Small intestine (tissue), 7 donors: Measurements from ENCODE around the gene CHD1L. TPM values are rescaled to one million over a fixed set of nuclear protein-coding genes. Genes with fewer than 3 reads are reported as not detected.
A peak's percentile ranks its signal among the peaks of the same experiment; 100 is the strongest.

ENCODE experiments used
- DNase-seq, 2 donors: peaks; one replicate each; pipeline versions ENCODE4 v3.0.0 to v3.0.0-alpha.2; 2013
- FAIRE-seq: peaks from 2 replicates; lab custom pipeline; 2012; peaks lifted over from hg19 to GRCh38; lab: Jason Lieb, UNC
- H3K27ac ChIP-seq, 3 donors: one replicate each; pipeline ENCODE4 v1.5.1; 2013; ENCODE audit warnings: low read length in 2 of 3, mild to moderate bottlenecking in 2 of 3, control low read depth in 1 of 3, inconsistent platforms in 1 of 3, low read depth in 1 of 3, moderate library complexity in 1 of 3
- H3K27me3 ChIP-seq, 3 donors: one replicate each; pipeline ENCODE4 v1.6.1; 2013; ENCODE audit warnings: low read length in 3 of 3, inconsistent platforms in 1 of 3; ENCODE audit not compliant: control insufficient read depth in 3 of 3, insufficient read depth in 3 of 3
- H3K36me3 ChIP-seq, 3 donors: one replicate each; pipeline ENCODE4 v1.6.1; 2013; ENCODE audit warnings: low read length in 3 of 3, inconsistent platforms in 1 of 3, low read depth in 1 of 3, mild to moderate bottlenecking in 1 of 3, moderate library complexity in 1 of 3; ENCODE audit not compliant: control insufficient read depth in 3 of 3, insufficient read depth in 2 of 3
- H3K4me1 ChIP-seq, 3 donors: one replicate each; pipeline ENCODE4 v1.6.1; 2013; ENCODE audit warnings: low read length in 2 of 3, inconsistent platforms in 1 of 3, low read depth in 1 of 3, mild to moderate bottlenecking in 1 of 3, moderate library complexity in 1 of 3; ENCODE audit not compliant: control insufficient read depth in 3 of 3, insufficient read depth in 2 of 3
- H3K4me3 ChIP-seq, 3 donors: one replicate each; pipeline ENCODE4 v1.5.1; 2013; ENCODE audit warnings: low read length in 3 of 3, control low read depth in 1 of 3, inconsistent platforms in 1 of 3, low read depth in 1 of 3, mild to moderate bottlenecking in 1 of 3, moderate library complexity in 1 of 3
- H3K9me3 ChIP-seq, 2 donors: one replicate each; pipeline ENCODE4 v1.6.1; 2013; ENCODE audit warnings: low read depth in 1 of 2, low read length in 1 of 2; ENCODE audit not compliant: control insufficient read depth in 2 of 2, insufficient read depth in 1 of 2
- WGBS, 3 donors: extraction: QIAGEN DNeasy Blood & Tissue Kit; methylation state at CpG; one replicate each; pipeline ENCODE4 v1.1.7; 2013; 5-methylcytosine and 5-hydroxymethylcytosine counted together
- polyA plus RNA-seq, 4 donors: library from polyadenylated mRNA; stranded (reverse) in 3 of 4; unstranded in 1 of 4; fragments of 200-250 nt in 3 of 4; fragments of 120-200 nt in 1 of 4; gene quantifications; one replicate each; pipeline versions ENCODE4 v1.2.1 to v1.2.3, GENCODE V29; 2013
- donor health status: healthy with polysubstance abuse.
- donor health status: control.
- donor health status: control.
- donor health status: Bipolar disorder and iron deficiency.
- donor health status: healthy.

The CHD1L gene
- polyA plus RNA-seq, 4 donors = 20.6 to 71.3 (median 33.2) TPM

DNA sequence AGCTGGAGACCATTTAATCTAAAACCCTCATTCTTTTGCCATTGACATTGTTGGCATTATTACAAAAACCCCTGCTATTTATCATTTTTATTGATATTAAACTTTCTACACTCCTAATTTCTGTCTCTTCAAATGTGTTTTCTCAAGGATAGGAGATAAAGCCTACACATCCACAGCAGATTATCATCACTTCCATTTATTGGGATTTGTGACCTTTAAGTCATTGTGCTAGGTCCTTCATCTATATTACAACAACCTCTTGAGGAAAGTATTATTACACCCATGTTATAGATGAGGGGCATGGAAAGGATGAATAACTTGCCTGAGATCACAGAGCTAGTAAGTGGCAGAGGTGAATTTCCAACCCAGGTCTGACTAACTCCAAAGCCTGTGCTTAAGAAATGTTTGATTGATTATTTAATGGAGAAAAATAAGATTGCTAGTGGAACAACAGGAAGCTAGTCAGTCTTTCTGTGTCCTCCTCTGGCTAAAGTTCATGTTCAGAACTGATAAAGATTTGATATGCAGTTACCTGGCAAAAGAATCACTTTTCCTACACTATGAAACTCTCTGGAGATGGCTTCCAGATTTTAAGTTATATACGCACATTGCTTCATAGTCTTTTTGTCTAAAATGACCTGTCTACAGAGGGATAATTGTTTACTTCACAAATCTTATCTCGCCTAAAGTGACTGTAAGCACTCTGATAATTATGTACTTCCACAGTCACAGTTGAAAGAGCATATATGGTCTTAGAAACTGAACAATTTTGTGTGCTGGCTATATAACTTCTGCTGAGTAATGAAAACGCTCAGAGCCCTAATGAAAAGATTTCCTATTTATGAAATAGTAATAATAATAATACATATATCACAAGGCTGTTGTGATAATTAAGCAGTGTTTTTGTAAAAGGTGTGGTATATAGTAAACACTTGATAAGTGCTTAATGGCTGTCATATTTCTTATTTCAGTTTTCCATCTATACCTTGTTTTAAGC lies 32.4 kb upstream of the CHD1L start:
- H3K27ac ChIP-seq = peak overlapping the region in 2 of 3 donors; percentile 7 to 32
- peaks cover 0 to 10% (median 6%) of the 10 kb centered on the region in 3 donors for H3K36me3 ChIP-seq

DNA sequence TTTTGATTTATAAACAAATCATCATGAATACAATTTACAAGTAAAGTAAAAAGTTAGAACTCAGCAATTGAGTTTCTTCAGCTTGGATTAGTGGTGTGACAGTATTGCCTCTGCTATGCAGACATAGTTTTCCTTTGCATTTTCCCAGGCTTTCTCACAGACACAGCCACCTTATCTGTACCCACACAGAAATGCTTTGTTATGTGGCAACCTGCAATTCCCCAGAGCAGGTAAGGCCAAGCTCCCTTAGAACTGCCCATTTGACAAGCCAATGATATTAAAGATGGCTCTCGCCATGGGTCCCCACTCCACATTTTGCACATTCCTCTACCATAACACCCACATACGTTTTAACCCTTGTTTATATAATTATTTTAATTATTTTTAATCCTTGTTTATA lies 31.5 kb upstream of the CHD1L start:
- Histone ChIP-seq H3K27me3 (no peaks in the 10 kb centered on the region), H3K4me1 (peaks cover 5 to 25% (median 8%) of the 10 kb centered on the region in 3 donors), H3K36me3 (peaks cover 0 to 11% (median 6%) of the 10 kb centered on the region in 3 donors), H3K4me3 (no peak overlapping the region), H3K27ac (peak overlapping the region in 1 of 3 donors; percentile 48), H3K9me3 (no peaks in the 10 kb centered on the region)
- WGBS, 3 donors = 56 to 76% (median 68%) methylated on average over 2 of the region's 2 CpGs
- FAIRE-seq = no peak
- DNase-seq = peak in 1 of 2 donors; percentile 21

More for the DNA sequence above, 32.4 kb upstream of the CHD1L start:
- Histone ChIP-seq H3K4me1 (peaks cover 5 to 21% (median 8%) of the 10 kb centered on the region in 3 donors), H3K4me3 (no peak overlapping the region), H3K9me3 (no peaks in the 10 kb centered on the region), H3K27me3 (no peaks in the 10 kb centered on the region)
- 18 to 69% (median 40%) methylated on average over 3 of the region's 3 CpGs for WGBS, 3 donors
- FAIRE-seq (peak; percentile 19), DNase-seq (peak; percentile 24 to 69)

DNA sequence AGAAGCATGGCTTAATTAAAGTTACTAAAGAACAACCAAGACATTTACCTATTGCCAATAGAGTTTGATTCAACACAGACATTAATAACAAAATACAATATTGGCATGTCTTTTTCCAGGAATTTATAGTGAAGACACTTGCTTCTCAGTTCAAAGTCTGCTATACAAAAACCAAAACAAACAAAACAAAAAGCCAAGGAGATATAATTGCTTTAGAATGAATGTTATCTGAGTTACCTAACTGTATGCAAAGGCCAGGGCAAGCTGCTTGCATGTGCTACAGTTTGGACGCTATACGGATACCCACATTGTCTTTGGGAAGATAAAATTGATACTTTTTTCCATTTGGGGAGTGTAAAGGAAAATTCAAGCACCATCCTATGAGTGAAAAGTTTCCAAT lies 30.9 kb upstream of the CHD1L start:
- DNase-seq = no peak
- H3K27ac ChIP-seq = no peak overlapping the region
- no peaks in the 10 kb centered on the region for H3K9me3 ChIP-seq
- H3K4me1 ChIP-seq = peaks cover 5 to 27% (median 8%) of the 10 kb centered on the region in 3 donors
- WGBS, 3 donors = 40 to 82% (median 71%) methylated on average over 2 of the region's 2 CpGs
- no peak for FAIRE-seq
- H3K4me3 ChIP-seq = no peak overlapping the region
- H3K27me3 ChIP-seq = no peaks in the 10 kb centered on the region
- H3K36me3 ChIP-seq = peaks cover 0 to 12% (median 6%) of the 10 kb centered on the region in 3 donors

DNA sequence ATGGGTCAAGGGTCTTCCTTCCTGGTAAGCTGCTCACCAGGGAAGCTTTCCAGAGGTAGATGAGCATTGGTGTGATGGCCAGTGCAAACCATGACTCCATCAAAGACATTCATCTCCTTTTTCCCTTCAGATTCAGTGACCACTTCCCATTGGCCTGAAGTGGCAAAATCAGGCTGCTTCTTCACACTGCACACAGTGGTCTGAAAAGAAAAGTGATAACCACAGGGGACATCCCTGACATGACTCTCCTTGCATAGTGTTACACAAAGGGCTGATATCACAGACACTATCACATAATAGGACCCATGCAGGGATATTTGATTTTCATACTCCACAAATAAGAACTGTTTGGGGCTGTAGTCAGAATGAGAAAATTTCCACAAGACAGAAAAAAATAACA lies 29.2 kb upstream of the CHD1L start:
- H3K4me3 ChIP-seq = no peak overlapping the region
- no peaks in the 10 kb centered on the region for H3K9me3 ChIP-seq
- FAIRE-seq (no peak), DNase-seq (no peak)
- H3K27ac ChIP-seq = no peak overlapping the region
- H3K27me3 ChIP-seq = no peaks in the 10 kb centered on the region
- H3K4me1 ChIP-seq = peaks cover 5 to 27% (median 10%) of the 10 kb centered on the region in 3 donors
- peaks cover 0 to 14% (median 6%) of the 10 kb centered on the region in 3 donors for H3K36me3 ChIP-seq

DNA sequence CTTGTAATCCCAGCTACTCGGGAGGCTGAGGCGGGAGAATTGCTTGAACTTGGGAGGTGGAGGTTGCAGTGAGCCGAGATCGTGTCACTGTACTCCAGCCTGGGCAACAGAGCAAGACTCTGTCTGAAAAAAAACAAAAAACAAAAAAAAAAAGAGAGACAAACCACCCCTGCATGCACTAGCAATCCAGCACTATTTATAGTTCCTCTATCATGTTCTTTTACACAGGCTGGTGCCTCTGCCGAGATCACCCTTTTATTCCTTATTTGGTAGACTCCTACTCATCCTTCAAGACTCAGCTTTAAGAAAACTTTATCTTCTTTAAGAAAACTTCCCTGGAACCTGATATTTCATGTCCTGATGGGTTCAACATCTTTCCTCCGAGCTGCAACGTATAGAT lies 28.2 kb upstream of the CHD1L start:
- Histone ChIP-seq H3K27ac (no peak overlapping the region), H3K4me3 (no peak overlapping the region), H3K9me3 (no peaks in the 10 kb centered on the region), H3K4me1 (peaks cover 5 to 27% (median 10%) of the 10 kb centered on the region in 3 donors), H3K36me3 (peaks cover 0 to 14% (median 6%) of the 10 kb centered on the region in 3 donors), H3K27me3 (no peaks in the 10 kb centered on the region)
- FAIRE-seq (no peak), DNase-seq (no peak)
- 67 to 74% (median 68%) methylated on average over 7 of the region's 7 CpGs for whole genome bisulfite sequencing, 3 donors

DNA sequence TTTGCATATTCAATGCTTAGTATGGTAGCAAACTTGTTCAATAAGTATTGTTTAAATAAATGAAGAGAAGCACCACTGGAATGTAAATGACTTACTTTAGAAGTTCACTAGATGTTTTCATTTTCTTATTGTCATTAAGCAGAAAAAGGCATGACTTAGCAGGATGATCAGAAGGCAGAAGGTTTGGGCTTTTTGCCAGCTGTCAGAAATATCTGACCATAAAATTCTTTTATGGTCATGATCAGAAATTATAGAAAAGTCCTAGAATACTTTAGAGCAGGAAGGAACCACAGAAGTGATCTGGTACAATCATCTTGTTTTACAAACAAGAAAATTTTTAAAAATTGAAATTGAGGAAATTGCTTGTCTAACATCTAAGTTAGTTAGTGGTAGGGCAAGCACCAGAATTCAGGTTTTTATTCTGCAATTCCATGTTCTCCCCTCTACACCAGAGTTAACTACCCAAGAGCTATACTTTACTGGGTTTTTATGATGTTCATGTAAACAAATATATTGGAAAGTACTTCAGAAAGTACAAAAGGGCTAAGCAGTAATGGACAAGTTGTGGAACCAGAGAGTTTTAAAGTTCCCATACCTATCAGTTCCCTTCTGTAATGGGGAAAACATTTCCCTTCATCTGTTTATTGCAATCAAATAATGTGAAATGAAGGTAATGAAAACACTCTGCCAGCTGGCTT lies 27.5 kb upstream of the CHD1L start:
- Histone ChIP-seq H3K27me3 (no peaks in the 10 kb centered on the region), H3K4me1 (peaks cover 5 to 23% (median 8%) of the 10 kb centered on the region in 3 donors), H3K9me3 (no peaks in the 10 kb centered on the region), H3K36me3 (peaks cover 0 to 12% (median 6%) of the 10 kb centered on the region in 3 donors), H3K27ac (peak overlapping the region in 1 of 3 donors; percentile 11), H3K4me3 (no peak overlapping the region)
- no peak for DNase-seq
- no peak for FAIRE-seq

DNA sequence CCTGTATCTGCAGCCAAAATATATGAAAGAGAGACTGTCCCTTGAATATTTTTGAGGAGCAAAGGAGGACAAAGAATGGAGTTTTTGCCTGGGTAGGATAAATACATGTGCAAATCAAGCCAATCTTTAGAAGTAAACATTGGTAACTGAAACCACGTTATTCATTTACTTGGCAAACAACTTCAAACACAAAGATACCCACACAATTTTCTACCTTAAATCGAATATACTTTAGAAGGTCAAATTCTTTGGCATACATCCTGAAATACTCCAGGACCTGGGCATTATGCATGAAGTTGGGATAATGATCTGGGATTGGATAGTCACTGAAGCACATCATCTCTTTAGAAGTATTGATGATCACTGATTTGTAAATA lies 27.0 kb upstream of the CHD1L start:
- peaks cover 0 to 12% (median 6%) of the 10 kb centered on the region in 3 donors for H3K36me3 ChIP-seq
- peaks cover 5 to 21% (median 8%) of the 10 kb centered on the region in 3 donors for H3K4me1 ChIP-seq
- no peaks in the 10 kb centered on the region for H3K9me3 ChIP-seq
- DNase-seq (no peak), FAIRE-seq (no peak)
- no peaks in the 10 kb centered on the region for H3K27me3 ChIP-seq
- 19 to 59% (median 25%) methylated on average over 2 of the region's 2 CpGs for WGBS, 3 donors
- H3K4me3 ChIP-seq = no peak overlapping the region
- peak overlapping the region in 1 of 3 donors; percentile 11 for H3K27ac ChIP-seq

DNA sequence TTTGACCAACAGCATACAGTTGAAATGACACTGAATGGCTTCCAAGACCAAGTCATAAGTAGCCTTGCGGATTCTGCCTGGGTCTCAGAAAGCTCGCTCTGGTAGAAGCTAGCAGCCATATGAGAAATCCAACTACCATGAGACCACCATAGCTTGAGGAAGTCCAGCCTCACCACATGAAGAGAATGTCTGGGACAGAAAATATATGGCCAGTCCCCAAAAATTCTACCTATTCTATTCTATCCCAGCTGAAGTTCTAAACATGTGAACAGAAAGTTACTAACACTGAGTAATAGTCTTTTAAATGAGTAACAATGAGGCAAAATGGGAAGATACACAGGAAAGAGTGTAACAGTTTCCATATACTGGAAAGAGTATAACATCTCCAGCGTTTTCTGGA lies 26.4 kb upstream of the CHD1L start:
- H3K9me3 ChIP-seq = no peaks in the 10 kb centered on the region
- H3K4me1 ChIP-seq = peaks cover 5 to 18% (median 6%) of the 10 kb centered on the region in 3 donors
- DNase-seq (no peak), FAIRE-seq (no peak)
- no peak overlapping the region for H3K27ac ChIP-seq
- no peaks in the 10 kb centered on the region for H3K27me3 ChIP-seq
- H3K36me3 ChIP-seq = peaks cover 0 to 12% (median 6%) of the 10 kb centered on the region in 3 donors
- 57 to 80% (median 69%) methylated on average over 3 of the region's 3 CpGs for WGBS, 3 donors
- no peak overlapping the region for H3K4me3 ChIP-seq
